ENCODE data around the gene BUB1.
"Not testable (repeated sequence)": the region's sequence is repeated elsewhere in the genome, so short reads cannot be mapped to it uniquely, and the experiment has no call there.

The BUB1 gene

DNA sequence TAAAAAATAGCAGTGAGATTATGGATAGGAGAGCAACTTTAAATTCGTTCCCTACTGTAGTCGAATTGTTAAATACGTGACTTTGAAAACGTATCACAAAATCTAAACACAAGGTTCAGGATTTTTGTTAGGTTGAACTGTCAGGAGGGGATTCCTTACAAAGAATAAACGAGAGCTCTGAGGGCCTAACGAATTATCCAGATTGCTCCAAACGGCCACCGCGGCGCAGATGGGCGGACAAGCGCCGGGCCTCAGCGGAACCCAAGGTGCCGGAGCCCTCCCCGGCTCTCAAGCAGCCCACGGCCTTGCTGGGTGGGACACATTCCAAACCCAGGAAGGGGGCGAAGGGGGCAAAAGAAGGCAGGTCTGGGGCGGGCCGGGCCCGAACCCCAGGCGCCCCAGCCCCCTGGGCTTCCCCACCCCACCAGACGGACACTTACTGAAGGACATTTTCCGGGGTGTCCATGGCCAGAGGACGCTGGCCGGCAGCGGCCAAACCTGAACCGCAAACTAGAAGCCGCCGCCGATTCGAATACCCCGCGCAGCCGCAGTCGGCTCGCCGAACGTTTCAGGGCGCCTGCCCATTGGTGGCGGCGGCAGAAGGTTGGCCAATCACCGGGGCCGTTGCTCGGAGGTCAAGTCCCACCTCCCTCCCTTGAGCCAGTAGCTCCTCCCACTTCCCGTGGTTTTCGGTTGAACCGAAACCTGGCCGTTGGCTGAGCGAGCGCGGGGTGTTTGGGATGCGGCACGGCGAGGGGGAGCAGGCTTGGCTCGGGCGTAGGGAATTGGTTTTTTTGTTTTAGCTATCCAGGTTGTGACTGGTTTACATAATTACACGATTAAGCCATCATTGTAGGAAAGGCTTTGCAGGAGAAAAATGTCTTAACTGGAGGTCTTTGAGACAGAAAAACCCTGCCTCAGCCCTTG lies at the start of gene BUB1:
Gene BUB1, minus strand, starts transcription at position 534 of the 927 bp plus-strand sequence. Its CDS starts 68 bp downstream, at position 466.
- peak; percentile 94 for DNase-seq (ENCODE audit: low read depth)

DNA sequence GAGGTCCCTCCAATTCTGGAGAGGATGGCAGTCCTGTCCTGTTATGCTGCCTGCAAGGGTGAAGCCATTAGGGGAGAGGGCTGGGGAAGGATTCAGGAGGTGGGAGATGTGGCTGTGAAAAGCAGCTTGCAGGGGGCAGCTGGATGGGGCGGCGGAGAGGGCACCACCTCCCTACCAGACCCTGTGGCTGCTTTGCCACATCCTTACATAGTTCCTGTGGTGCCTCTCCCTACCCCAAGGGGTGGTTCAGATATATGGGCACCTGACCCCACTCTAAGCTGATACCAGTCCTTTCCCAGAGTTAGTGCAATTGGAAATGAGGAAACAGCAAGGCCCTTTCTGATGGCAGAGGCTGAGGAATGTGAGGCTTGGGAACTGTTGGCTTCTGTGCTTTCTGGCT lies 48.4 kb upstream of the BUB1 start:
- DNase-seq (ENCODE audit: low read depth) = no peak

DNA sequence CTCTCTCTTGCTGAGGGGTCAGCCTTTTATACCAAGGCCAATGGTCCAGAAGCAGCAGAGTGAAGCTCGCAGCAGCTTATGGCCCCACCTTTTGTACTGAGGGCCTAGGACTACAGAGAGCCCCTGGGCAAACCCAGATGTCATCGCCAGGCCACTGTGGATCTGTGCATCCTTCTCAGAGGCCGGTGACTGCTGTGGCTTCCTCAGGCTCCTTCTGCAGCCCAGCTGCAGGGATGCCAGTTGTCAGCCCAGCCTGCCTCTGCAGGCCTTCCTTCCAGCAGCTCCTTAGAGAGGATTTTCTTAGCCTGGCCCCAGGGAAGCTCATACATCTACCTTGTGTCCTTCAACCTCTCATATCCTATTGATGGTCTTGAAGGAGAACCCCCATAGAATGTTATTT lies 48.0 kb upstream of the BUB1 start:
- DNase-seq (ENCODE audit: low read depth) = no peak

DNA sequence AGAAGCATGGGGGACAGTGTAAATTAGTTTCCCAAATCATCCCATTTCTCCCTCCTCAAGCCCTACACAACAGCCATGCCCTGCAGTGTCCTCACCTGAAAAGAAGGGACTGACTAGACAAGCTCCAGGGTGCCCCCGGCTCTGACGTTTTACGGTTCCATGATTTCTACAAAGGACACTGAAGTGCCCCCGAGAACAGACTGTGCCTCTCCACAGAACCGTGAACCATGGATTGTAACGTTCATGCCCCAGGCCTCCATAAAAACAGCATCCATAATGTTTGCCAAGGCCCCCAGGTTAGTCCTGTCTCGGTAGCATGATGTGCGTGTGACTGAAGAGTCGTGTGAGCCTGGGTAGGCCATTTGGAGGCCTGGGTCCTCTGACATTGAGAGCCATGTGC lies 47.5 kb upstream of the BUB1 start:
- DNase-seq (ENCODE audit: low read depth) = no peak

DNA sequence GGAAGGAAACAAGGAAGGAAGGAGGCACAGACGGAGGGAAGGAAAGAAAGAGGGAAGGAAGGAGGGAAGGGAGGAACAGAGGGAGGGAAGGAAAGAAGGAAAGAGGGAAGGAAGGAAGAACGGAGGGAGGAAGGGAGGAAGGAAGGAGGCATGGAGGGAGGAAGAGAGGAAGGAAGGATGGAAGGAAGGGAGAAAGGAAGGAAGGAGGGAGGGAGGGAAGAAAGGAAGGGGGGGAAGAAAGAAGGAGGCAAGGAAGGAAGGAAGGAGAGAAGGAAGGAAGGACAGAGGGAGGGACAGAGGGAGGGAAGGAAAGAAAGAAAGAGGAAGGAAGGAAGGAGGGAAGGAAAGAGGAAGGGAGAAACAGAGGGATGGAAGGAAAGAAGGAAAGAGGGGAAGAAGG lies 47.0 kb upstream of the BUB1 start:
- DNase-seq (ENCODE audit: low read depth) = no peak

DNA sequence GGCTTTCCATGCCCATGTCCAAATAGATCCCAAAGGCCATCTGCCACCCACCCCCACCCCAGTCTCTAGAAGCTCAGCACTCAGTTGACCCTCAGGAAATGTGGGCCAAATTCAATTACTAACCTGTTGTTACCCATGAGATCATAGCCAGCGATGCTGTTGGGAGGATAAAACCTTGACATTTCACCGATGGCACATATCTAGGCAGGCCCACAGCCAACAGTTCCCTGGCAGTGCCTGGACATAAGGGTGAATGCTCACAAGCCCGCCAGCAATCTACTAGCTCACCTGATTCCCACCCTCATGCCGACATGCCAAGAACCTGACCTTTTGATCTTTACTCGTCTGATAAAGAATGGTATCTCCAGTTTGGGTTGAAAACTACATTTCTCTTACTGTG lies 42.7 kb upstream of the BUB1 start:
- DNase-seq (ENCODE audit: low read depth) = no peak

DNA sequence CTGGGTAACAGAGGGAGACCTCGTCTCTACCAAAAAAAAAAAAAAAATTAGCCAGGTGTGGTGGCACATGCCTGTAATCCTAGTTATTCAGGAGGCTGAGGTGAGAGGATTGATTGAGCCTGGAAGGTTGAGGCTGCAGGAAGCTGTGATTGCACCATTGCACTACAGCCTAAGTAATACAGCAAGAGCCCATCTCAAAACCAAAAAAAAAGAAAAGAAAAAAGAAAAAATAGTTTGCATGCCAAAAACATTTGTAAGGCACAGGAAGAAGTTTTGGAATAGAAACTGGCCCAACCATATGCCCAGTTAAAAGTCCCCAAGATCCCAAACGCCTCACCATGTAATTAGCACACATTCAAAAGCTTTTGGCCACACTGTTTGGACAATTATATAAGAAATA lies 41.1 kb upstream of the BUB1 start:
- no peak for DNase-seq (ENCODE audit: low read depth)

DNA sequence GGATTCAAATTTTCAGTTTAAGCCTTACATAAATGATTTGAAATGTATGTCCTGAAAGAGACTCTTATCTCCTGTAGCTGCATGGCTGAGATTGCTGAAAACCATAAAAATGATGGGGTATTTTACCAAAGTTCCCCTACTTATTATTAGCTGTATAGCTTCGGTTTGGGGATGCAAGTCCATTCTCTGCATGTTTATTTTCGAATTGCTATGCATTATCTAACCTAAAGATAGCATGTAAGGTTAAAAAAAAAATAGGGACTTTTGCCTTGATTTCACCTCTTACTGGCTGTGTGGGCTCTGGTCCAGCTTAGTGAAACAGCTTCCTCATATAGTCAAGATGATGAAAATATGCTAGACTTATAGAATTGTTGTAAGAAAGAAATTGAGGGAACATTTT lies 40.5 kb upstream of the BUB1 start:
- DNase-seq (ENCODE audit: low read depth) = no peak

DNA sequence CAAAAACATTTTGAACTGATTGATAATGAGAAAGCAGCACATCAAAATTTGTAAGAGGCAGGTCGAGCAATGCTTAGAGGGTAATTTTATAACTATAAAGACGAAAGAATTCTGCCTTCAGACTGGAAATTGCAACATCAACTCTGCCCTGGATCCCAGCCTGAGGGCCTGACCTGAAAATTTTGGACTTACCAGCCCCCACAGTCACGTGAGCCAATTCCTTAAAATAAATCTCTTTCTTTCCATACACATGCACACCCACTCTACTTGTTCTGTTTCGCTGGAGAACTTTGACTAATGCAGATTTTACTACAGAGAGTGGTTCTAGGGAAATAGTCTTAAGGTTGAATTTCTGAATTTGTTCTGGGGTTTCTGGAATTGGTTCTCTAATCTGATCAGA lies 39.9 kb upstream of the BUB1 start:
- peak; percentile 17 for DNase-seq (ENCODE audit: low read depth)

DNA sequence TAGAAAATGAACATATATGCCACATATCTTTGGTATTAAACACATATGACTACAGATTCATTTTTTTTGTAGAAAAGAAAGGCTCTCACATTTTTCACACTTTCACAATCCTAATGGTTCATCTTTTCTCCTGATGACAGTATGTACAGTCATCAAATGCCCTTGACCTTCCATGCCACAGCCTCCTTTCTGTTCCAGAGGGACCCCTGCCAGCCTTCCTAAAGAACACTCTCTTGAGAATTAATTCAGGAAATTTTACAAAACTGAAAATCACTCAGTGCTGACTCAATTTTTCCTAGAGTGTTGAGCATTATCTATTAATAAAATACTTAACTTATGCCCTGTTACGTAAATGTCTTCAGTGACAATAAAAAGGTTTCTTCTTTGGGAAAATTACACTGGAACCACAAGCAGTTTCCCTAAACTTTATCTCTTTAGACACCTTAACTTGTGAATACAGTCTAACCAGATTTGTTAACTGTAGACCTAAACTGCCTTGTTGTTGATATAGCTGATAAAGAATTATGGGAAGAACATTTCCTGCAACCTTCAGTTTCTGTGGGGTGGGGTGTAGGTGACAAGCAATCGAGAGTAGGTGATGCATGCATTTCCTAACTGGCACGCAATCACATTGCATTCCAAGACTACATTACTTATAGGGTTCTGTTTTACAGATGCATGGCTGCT lies 39.2 kb upstream of the BUB1 start:
- DNase-seq (ENCODE audit: low read depth) = peak; percentile 80

DNA sequence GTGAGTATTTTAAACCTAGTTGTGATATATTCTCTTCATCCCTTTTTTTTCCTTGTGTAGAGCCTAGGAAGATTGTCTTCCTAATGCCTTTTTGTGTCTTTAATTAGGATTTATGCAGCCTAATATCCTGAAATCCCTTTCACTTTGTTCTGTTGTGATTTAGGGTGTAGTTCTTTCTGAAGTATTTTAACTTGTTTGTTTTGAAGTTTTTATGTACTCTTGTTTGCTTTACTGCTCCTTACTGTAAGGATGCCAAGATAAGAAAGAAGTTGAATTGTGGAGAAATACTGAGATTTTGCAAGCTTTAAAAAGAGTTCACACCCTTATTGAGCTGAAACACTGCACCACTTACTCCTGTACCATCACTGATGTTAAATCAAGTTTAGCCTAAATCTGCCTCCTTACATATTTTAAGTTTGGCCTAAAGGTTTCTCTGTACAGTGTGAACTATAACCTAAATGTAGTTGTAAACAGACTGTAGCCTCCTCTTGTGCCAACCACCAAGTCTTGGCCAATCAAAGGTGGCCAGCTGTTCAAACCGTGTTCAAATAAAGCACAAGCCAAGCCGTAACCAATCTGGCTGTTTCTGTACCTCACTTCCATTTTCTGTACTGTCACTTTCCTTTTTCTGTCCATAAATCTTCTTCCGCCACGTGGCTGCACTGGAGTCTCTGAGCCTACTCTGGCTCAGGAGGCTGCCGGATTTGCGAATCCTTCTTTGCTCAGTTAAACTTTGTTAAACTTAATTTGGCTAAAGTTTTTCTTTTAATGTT lies 36.8 kb upstream of the BUB1 start:
- no peak for DNase-seq (ENCODE audit: low read depth)

DNA sequence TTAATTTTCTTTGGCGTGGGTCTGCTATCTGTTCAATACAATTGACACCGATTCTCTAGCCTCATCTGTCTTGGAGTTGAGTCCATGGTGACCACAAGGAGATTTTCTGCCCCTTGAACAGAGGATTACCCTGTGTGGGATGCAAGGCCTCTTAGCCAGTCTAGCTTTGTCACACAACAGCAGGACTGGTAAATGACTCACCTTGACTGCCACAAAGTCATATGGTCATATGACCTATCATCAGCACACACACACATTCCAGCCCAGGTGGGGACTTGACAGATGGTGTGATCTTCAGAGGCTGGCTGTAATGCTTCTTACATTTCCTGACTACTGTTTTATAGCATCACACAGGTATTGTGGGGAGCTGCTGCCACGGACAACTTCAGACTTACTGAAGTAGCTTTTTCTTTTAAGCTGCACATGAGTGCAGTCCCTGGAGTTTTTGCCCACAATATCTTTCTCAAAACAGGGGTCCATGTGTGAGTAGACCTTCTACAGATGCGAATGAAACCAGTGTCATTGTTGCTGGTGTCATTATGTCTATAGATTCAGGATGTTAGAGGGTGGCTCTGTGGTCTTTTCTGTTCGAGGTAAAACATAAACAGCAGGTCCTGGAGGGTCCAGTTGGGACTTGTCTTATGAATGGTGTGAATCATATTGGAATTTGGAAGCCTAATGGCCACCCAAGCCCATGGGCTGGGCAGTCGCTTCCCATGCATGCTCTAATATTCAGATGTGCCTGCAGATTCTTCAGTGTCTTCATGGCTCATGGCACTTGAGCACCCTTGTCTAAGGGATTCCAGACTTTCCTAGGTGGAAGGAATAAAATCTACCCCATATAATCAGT lies 35.9 kb upstream of the BUB1 start:
- no peak for DNase-seq (ENCODE audit: low read depth)

DNA sequence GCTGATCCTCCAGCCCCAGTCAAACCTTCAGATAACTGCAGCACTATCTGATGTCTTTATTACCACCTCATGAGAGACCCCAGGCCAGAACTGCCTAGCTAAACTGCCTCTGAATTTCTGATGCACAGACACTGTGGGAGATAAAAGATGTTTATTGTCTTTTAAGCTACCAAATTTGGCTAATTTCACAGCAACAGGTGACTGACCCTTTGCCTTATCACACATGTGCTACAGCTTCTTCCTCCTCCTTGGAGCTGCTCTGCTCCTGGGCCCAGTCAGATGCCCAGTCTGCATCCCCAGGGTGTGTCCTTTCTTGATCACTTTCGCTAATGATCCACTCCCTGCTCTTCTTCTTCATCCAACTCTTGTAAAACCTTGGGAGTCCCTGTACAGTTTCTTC lies 34.9 kb upstream of the BUB1 start:
- no peak for DNase-seq (ENCODE audit: low read depth)

DNA sequence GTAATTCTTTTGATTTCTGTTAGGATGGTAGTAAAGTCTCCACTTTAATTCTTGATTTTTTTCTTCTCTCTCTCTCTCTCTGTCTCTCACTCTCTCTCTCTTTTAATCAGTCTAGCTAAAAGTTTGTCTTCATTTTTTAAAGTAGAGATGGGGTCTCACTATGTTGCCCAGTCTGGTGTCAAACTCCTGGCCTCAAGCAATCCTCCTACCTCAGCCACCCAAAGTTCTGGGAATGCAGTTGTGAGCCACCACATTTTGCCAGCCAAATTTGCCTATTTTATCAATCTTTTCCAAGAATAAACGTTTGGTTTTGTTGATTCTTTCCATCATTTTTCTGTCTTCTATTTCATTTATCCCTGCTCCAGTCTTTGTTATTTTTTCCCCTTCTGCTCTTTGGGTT lies 30.6 kb upstream of the BUB1 start:
- DNase-seq (ENCODE audit: low read depth) = no peak

DNA sequence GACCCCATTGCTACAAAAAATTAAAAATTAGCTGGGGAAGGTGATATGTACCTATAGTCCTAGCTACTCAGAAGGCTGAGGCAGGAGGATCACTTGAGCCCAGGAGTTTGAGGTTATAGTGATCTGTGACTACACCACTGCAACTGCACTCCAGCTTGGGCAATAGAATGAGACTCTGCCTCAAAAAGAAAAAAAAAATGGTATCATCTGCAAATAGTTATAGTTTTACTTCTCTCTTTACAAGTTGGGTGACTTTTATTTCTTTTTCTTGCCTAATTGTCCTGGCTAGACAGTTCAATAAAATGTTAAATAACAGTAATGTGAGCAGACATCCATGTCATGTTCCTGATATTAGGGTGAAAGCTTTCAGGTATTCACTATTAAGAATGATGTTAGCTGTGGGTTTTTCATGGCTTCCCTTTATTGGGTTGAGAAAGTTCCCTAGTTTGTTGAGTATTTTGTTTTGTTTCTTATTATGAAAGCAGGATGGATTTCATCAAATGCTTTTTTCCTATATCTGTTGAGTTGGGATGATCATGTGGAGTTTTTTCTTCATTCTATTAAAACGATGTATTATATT lies 29.6 kb upstream of the BUB1 start:
- no peak for DNase-seq (ENCODE audit: low read depth)

DNA sequence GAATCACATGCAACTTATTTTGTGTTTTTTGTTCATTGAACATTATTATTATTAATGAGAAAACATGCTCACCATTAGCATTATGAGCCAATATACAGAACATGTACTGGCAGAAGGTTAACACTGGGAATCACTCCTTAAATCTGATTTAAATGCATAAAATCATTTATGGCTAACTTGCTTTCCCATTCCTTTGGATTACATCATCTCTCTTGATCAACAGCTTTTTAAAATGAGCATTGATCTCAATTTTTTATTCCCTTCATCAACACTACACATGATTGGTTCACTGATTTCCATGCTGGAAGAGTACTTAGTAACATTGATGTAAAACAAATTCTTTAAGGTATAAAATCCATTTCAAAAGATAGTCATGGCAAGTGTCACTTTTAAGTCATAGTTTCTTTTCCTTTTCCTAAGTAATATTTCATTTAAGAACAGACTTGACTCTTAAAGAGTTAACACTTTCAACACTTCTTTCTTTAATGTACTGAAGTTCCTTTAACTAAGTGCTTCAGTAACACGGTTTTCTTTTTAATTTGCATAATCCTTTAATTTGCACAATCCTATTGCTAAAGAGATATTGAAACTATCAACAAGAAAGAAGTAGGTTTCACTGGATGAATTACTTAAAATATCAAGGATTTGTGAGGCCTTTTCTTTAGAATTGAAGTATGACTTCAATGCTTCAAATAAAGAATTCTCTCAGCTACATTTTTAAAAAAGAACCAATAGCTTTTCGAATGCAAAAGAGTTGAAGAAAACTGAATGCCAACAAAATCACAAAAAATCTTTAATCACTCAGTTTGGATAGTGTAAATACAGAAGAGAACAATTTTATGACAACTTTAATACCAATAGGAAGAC lies 24.9 kb upstream of the BUB1 start:
- no peak for DNase-seq (ENCODE audit: low read depth)

DNA sequence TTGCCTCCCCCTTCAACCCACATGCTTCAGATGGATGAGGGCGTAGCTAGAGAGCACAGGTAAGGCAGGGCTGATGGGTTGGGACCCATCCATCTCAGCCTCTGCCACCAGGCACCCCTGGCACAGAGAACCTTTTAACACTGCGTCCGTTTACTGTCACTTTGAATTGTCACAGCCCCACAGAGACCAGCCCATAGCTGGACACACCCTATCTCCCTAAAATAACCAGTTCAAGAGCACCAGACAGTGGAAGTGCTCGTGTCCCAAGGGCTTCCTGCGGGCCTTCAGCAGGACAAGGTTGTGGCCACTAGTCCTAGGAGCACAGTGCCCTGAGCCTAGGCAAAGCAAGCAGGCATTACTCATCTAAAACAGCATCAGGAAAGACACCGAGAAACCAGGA lies 20.4 kb upstream of the BUB1 start:
- DNase-seq (ENCODE audit: low read depth) = not testable (repeated sequence)

DNA sequence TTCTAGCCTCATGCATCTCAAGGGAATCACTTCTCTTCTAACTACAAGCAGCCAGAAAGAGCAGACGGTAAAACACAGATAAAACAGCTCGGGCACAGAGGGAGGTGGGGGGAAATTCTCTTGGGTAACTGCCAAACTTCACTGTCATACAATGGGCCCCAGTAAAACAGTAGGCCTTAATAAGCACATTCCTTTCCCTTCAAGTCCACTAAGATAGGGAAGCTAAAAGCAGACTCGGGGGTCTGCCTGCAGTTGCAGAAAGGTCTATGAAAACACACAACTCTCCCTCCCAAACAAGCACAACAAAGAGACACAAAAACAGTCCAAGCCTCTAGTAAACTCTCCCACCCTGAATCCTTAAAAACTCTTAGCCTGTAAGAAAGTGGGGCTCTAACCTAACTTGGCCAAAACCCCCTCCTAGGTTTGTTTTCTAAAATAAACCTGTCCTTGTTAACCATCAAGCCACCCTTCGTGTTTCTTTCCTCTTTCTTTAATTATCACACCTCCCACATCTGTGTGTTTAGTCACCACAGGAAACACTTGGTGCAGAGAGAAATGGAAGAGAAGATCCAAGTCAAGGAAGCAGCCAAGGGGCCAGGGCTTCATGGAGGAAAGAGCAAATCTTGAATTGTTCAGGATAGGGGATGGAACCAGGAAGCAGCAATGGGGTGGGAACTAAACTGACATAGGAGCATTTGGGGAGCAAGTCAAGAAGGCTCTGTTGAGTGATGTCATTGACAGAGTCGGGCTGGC lies 17.5 kb upstream of the BUB1 start:
- DNase-seq (ENCODE audit: low read depth) = not testable (repeated sequence)

DNA sequence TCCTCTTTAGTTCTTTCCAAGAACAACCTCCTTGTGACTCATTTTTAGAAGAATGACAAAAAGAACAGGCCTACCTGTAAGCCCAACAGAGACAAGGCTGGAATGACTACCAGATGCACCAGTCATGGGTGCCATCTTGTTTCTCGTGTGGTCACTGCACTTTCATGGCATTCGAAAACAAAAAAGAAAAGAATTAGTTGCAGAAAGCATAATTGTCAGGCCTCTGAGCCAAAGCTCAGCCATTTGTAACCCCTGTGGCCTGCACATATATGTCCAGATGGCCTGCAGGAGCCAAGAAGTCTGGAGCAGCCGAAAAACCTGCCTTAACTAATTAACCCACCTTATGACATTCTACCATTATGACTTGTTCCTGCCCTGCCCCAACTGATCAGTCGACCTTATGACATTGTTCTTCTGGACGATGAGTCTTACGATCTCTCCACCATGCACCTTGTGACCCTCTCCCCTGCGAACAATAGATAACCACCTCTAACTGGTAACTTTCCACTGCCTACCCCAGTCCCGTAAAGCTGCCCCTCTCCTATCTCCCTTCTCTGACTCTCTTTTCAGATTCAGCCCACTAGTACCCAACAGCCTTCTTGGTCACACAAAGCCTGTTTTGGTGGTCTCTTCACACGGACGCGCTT lies 13.9 kb upstream of the BUB1 start:
- DNase-seq (ENCODE audit: low read depth) = no peak
